ENCODE results near the gene CBR1. TPM values are rescaled to one million over a fixed set of nuclear protein-coding genes. Genes with fewer than 3 reads are reported as not detected.
"Not testable (repeated sequence)": the region's sequence is repeated elsewhere in the genome, so short reads cannot be mapped to it uniquely, and the experiment has no call there.

CBR1 gene
- total RNA-seq, 1 donor from 2014 or later, result 23.2 TPM

GRCh38 chr21:36082237-36082664 lies 12.4 kb downstream of the CBR1 start:
- DNase-seq, result no peak

GRCh38 chr21:36087362-36088138 lies 17.7 kb downstream of the CBR1 start:
- peak; percentile 74 for DNase-seq

- no peak for DNase-seq
These were observed 20.1 kb downstream of the CBR1 start for GRCh38 chr21:36089946-36090345.

GRCh38 chr21:36092681-36093080 lies 22.9 kb downstream of the CBR1 start:
- DNase-seq, result no peak

- no peak for DNase-seq
These were observed 23.7 kb downstream of the CBR1 start for GRCh38 chr21:36093512-36093911.

GRCh38 chr21:36096398-36097290 lies 26.8 kb downstream of the CBR1 start:
- DNase-seq, result no peak

- DNase-seq, result no peak
These were observed 27.8 kb downstream of the CBR1 start for GRCh38 chr21:36097427-36098181.

GRCh38 chr21:36098182-36098532 lies 28.3 kb downstream of the CBR1 start:
- no peak for DNase-seq

- DNase-seq, result no peak
These were observed 29.2 kb downstream of the CBR1 start for GRCh38 chr21:36099000-36099399.

- not testable (repeated sequence) for DNase-seq
These were observed 29.9 kb downstream of the CBR1 start for GRCh38 chr21:36099695-36100211.

GRCh38 chr21:36100971-36101641 lies 31.3 kb downstream of the CBR1 start:
- DNase-seq, result no peak

- DNase-seq, result no peak
These were observed 33.6 kb downstream of the CBR1 start for GRCh38 chr21:36103434-36103833.

GRCh38 chr21:36104317-36105300 lies 34.8 kb downstream of the CBR1 start:
- peak; percentile 21 for DNase-seq

- DNase-seq, result no peak
These were observed 35.6 kb downstream of the CBR1 start for GRCh38 chr21:36105327-36105842.

GRCh38 chr21:36109868-36110267 lies 40.0 kb downstream of the CBR1 start:
- no peak for DNase-seq

GRCh38 chr21:36111238-36111637 lies 41.4 kb downstream of the CBR1 start:
- no peak for DNase-seq

- DNase-seq, result no peak
These were observed 44.0 kb downstream of the CBR1 start for GRCh38 chr21:36113647-36114428.

GRCh38 chr21:36115138-36115730 lies 45.4 kb downstream of the CBR1 start:
- no peak for DNase-seq

GRCh38 chr21:36117286-36117741 lies 47.5 kb downstream of the CBR1 start:
- no peak for DNase-seq
